HG03095 (cell line): Measurements from ENCODE around the gene CCDC3.
"Not testable (repeated sequence)": the region's sequence is repeated elsewhere in the genome, so short reads cannot be mapped to it uniquely, and the experiment has no call there.

Experiments used
- ATAC-seq: cut with Tn5 transposase; IDR thresholded peaks from one replicate; pipeline ENCODE4 v1.9.1; 2021; ENCODE audit warnings: moderate library complexity; ENCODE audit not compliant: unreplicated experiment

CCDC3 gene

DNA sequence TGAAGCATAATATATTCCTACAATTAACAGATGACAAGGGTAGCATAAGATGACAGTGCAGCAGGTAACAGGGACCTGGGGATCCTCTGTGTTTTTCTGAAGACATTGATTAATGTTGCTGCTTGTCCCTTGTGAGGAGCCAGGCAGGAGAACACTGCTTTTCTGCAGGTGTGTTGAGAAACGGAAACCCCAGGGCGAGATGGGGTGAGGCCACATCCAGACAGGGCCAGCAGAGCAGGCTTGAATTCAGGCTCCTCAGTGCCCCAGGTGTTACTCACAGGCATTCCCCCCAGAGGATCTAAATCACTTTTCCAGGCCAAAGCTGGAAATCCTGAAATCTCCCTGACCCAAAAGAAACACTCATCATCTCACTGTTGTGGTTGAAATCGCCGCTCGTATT, 105.3 kb downstream of the CCDC3 start:
- ATAC-seq: no peak

DNA sequence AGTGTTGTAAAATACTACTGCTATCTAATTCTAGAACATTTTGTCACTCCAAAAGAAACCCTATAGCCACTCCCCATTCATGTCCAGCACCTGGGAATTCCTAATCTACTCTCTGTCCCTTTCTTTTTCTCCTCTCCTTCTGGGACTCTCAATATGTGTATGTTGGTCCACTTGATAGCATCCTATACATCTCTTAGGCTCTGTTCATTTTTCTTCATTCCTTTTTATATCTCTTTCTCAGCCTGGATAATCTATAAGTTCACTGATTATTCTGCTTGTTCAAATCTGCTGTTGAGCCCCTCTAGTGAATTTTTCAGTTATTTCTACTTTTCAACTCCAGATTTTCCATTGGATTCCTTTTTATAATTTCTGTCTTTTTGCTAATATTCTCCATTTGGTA, 108.6 kb downstream of the CCDC3 start:
- no peak for ATAC-seq

DNA sequence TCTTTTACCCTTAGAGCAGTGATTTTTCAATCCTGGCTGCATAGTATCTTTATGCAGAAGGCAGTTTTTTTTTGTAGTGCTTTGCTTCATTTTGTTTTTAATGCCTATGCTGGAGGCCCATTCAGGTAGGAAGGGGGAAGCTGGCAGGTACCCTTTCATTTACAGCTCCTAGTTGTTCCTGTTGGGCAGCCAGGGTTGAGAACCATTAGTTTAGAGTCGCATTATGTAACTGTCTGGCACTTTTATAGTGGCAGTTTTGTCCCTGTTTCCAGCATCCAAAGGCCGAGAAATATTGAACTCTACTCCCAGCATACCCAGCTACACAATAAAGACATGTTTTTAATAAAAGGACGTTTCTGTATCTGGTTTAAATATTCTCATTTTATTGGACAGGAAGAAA, 110.6 kb downstream of the CCDC3 start:
- no peak for ATAC-seq

DNA sequence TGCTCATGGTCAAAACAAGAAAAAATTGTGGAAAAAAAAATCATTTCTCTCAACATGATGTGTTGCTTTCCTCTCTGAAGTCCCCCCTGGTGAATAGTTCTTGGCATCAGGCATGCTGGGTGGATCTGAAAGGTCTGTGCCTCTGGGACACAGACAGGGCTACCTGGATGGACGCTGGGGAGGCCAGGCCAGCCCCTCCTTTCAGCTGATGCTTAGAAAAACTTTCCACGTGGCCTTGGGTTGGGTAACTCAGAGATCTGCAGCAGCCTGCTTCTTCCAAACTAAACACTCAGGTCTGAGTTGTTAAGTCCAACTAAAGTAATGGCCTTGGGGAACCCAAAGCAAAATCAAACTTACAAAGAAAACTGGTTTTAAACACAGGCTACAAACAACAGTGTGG, 113.0 kb downstream of the CCDC3 start:
- no peak for ATAC-seq

DNA sequence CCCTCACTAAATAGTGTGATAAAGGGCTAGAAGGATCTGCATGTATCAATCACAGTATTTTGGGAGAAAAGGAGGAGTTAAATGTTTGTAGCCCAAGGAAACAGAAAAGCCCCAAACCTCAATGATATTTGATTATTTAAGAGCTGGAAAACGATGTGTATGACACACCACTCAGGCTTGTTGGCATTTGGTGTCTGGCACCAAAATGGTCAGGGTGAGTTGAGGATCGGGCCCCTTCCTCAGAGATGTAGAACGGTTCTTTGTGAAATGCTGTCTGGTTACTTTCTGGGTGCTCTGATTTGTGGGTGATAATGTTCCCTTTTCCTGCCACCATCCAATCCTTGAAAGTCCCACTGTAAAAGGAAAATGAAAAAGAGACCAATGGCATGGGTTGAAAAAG, 113.7 kb downstream of the CCDC3 start:
- ATAC-seq: no peak

DNA sequence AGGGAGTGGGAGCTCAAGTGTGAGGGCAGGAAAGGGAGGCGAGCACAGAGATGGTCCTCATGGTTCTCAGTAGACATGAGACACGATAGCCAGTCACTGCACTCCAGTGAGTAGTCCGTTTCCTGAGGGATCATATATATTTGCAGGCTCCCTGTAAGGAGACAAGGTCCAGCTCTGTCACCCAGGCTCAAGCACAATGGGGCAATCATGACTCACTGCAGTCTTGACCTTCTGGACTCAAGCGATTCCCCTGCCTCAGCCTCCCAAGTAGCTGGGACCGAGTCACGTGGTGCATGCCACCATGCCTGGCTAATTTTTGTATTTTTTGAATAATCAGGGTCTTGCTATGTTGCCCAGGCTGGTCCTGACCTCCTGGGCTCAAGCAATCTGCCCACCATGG, 116.7 kb downstream of the CCDC3 start:
- ATAC-seq: no peak

DNA sequence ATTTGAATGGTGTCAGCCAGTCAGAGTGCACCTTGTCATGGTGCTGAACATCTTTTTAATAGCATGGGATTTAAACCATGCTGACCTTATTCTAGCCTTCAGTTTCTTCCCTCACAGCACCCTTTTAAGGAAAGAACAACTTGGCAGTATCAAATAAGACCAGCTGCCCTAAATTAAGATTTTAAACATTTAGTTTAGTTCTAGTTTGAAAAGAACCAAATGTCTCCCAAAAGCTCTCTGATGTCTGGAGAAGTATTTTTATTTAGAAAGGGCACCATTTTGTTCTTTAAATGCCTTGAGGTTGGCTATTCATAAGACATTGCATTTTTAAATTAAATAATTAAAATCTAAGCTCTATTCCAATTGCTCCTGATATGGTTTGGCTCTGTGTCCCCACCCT, 121.1 kb downstream of the CCDC3 start:
- ATAC-seq: no peak

DNA sequence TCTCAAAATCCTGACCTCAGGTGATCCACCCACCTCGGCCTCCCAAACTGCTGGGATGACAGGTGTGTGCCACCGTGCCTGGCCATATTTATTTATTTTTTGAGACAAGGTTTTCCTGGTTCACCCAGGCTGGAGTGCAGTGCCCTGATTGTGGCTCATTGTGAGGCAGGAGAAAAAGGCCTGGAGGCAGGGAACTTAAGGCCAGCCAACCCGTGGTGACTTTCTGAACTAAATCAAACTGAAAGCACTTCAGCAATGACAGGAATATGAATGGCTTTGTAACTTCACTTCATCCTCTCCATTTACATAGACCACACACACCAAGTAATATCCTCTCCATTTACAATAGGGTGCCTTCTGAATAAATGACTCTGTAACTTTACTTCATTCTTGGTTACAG, 124.4 kb downstream of the CCDC3 start:
- ATAC-seq: no peak

DNA sequence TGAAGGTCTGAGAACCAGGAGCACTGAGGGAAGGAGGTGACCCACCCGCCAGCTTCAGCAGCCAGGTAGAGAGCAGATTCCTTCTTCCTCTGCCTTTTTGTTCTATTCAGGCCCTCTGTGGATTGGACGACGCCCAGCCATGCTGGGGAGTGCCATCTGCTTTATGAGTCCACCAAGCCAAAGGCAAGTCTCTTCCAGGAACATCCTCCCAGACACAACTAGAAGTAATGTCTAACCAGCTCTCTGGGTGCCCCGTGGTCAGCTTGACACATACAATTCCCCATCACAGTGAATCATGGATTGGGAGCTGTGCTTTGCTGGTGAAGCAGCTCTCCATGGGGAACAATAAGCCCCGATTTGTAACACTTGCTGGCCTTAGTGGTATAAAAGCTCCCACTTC, 125.2 kb downstream of the CCDC3 start:
- no peak for ATAC-seq

DNA sequence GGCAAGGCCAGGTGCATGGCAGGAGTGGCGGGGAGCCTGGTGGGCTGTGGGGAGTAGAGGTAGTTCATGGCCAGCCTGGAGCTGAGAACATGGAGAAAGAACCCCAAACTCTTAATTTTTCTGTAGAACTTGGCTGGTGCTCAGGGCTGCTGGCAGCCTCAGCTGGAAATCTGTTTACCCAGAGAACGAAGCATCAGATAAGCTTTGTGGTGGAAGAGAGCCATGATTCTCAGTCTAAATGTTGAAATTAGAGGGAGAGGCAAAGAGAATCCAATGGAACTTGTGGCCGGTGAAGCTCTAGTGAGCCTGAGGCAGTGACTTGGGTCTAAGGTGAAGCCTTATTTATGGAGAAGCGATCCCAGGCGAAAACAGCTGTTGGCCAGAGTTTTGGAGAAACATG, 126.4 kb downstream of the CCDC3 start:
- ATAC-seq: no peak

DNA sequence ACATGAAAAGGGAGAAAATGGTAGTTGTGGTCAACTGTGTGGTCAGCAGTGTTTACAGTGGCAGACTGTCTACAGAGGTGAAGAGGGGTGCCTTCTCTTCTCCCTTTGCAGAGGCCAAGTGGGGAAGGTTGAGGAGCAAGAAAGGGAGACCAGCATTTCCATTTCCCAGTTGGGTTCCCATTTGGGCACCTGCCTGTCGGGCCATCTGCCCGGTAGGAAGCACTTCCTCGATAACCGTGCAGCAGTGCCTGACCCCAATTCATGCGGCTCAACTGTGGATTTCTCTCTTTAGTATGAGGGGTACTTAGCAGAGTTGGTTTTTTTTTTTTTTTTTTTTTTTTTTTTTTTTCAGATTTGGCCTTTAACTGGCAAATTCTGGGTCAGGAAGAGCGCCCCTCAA, 127.0 kb downstream of the CCDC3 start:
- no peak for ATAC-seq

DNA sequence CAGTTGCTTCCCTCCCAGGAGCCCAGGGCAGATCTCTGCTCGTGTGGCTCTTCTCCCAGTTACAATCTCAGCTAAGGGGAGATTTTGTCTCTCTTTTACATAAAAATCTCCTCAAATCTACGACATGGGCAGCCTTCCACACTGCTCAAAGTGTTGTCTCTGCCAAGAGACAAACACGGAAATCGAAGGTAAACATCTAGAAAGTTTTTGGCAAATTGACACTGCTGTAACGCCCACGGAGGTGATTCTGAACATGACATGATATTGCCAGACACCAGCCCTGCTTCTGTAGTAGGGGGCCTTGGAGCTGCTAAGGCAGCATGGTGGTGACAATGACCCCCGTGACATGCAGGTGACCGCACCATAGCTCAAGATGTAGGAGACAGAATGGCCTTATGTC, 128.3 kb downstream of the CCDC3 start:
- no peak for ATAC-seq

DNA sequence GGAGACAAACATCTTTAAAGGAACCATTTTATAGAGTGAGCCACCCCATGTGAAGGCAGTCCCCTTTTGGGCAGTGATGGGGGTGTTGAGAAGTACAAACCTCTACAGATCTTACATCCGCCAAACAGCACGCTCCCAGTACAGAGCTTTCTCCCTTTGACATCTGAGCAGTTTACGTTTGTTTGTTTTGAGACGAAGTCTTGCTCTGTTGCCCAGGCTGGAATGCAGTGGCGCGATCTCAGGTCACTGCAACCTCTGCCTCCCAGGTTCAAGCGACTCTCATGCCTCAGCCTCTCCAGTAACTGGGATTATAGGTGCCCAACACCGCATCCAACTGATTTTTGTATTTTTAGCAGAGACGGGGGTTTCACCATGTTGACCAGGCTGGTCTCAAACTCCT, 128.9 kb downstream of the CCDC3 start:
- no peak for ATAC-seq

DNA sequence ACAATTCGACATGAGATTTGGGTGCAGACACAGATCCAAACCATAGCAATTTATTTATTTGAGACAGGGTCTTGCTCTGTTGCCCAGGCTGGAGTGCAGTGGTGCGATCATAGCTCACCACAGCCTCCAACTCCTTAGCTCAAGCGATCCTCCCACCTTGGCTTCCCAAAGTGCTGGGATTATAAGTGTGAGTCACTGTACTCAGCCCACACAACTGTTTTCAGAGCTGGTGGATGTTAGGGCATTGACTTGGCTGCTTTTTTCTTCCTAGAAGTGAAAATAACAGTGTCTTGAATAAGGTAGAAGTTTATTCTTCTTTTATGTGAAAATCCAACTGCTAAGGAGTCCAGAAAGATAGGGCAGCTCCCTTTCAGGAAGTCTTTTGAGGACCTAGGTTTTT, 132.1 kb downstream of the CCDC3 start:
- ATAC-seq: no peak

DNA sequence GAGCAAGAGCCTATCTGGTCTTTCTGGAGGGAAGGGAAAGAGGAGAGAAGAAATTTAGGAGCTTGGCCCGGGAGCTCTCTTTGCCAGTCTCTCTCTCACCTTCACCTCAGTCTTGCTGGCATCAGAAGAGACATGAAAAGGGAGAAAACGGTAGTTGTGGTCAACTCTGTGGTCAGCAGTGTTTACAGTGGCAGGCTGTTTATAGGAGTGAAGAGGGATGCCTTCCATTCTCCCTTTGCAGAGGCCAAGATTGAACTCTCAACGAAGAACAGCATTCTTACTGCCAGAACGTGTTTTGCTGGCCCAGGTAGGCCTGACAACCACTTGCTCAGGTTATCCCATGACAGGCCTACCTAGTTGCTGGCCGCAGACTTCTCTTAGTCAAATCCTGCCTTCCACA, 133.3 kb downstream of the CCDC3 start:
- no peak for ATAC-seq

DNA sequence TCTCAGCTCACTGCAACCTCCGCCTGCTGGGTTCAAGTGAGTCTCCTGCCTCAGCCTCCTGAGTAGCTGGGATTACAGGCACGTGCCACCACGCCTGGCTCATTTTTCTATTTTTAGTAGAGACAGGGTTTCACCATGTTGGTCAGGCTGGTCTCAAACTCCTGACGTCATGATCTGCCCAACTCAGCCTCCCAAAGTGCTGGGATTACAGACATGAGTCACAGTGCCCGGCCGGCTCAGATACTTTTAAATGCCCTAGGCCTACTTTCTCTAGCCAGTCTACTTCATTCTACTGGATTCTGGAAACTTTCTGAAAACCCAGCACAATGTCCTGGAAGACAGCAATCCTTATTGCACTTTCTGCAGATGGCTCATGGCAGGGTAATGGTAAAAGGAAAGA, 136.0 kb downstream of the CCDC3 start:
- not testable (repeated sequence) for ATAC-seq

DNA sequence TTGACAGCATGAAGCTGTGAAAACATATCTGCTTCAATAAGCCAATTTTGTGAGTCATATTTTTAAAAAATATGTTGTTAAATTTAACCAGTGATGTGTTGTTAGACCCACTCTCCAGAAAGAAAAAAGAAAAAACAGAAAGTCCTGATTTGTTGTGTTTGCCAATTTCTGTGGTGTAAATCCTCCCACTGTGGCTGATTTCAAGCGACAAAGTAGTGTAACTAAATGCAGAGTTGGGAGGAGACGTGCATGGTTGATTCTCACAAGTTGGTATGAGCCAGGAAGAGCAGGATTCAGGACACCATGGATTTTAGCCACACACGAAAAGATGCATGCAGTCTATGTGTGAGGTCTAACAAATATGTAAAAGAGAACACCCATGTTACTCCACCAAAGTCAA, 139.1 kb downstream of the CCDC3 start:
- ATAC-seq: no peak

DNA sequence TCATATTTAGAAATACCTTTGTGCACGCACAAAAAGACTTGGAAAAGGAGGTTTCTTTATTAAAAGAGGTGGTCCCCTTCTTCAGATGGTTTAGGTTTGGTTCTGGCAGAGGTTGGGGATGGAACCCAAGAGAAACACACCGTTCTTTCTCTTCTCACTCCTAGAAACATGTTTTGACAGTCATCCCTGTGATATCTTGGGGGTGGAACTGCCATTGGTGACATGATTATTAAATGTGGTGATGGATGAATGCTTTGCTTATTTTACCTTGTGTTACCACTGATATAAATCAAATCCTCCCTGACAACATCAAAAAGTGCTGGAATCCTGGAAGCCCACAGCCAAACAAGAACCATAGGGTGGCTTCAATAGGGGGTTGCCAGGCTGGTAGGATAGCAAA, 146.5 kb downstream of the CCDC3 start:
- ATAC-seq: no peak

DNA sequence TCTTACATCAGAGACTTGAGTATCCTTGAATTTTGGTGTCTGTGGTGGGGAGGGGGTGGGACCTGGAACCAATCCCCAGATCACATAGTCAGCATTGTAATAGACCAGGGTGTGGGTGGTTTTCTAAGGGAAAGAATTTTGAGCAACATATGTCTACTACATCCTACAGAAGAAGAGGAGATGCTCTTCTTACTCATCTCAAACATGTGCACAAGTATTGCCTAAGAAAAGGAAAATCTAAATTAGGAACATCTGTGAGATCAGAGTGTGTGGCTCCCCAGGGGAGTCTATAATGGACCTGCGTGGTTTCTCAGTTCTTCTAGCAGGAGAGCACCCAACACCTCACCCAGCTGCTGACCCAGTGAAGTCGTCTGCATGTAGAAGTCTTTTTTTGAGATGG, 148.8 kb downstream of the CCDC3 start:
- no peak for ATAC-seq

DNA sequence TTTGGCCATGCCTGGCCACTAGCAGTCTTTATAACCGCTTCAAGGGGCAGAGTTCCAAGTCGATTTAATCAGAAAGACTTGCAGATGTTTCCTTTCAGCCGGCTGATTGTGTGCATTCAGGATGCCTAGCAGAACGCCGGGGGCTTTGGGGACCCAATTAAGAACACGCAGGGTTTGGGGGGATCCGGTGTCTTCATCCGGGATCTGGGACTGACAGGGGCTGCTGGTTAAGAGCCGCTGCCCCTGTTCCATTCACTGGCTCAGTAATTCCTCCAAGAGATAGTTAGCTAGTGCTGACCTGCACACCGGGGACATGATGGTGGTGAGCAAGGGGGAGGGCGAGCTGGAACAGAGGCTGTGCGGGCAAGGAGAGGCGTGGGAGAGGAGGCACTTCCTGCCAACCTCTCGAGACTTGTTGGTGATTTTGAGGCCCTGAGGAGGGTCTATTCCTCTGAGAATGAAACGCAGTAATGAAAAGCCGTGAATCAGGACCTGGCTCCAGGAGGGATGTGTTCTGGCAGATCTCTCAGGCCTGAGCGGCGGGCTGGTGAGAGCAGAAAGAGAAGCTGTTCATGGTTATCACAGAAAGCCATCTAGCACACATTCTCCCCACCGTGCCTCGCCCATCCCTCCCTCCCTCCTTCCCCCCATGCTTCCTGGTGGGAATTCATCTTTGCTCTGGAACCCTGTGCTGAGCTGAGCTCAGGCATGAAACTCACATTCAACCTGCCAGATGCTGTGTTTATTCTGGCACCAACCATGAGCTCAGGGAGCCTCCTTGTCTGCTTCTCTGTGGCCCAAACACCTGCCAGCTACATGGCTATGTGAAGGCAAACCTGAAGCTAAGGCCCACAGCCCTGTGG, 152.0 kb downstream of the CCDC3 start:
- ATAC-seq: no peak

DNA sequence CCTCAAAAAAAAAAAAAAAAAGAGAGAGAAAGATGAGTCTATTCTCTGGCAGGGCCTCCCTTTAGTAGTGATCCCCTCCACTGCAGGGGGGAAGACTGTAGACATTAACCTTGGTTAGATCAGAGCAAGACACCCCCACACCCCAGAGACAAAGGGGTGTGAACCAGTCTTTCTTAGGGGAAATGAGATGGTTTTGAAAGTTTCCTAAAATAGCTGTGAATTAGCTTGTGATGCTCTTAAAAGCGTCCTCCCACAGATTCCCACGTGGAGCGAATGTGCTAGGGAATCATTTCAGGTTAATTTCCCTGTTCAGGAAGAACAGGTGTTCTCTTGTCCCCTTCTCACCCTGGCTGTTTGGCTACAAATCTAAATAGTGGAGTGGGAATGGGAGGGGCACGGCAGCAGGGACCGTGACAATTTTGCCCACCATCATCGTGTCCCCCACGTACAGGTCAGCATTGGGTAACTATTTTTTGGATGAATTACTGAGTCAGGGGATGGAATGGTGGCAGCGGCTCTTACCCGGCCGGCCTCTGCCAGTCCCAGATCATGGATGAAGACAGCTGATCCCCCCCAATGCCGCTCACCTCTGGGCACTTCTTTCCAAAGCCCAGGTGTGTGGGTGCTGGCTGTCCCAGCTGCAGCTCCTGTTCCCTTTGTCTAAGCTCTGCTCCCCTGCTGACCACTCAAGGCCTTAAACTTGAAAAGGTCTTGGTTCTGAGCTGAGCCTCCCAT, 152.9 kb downstream of the CCDC3 start:
- ATAC-seq: no peak

DNA sequence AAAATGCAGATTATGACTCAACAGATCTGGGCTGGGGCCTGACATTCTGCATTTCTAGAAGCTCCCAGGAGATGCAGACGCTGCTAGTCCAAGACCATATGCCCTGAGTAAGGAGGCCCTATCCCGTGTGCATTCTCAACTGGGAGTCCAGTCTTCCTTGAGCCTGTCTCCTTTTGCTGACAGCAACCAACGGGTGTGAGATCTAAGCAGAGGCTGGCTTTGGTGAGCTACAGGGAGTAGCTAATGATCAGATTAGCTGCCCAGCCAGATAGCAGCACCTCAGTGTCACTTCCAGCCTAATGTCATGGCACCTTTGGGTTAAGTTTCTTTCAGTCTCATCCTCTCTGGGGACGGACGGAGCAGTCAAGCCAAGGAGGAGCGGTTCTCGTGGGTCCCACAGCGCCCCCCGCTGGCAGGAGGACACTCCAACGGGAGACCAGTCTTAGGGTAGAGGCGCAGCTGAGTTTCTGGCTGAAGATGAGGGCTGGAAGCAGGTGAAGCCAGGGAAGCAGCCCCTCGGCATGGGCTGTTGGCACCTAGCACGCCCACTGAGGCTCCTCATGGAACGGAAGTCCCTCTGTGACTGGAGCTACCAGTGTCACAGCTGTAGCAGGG, 154.0 kb downstream of the CCDC3 start:
- ATAC-seq: no peak
